H1 (cell line): ENCODE measurements around the gene ANKUB1. TPM values are rescaled to one million over a fixed set of nuclear protein-coding genes. Genes with fewer than 3 reads are reported as not detected.

ENCODE experiments used
- KDM5A ChIP-seq: fragments of 200-600 bp; IDR thresholded peaks from 2 replicates; pipeline ENCODE4 v1.7.1; 2012; ENCODE audit warnings: mild to moderate bottlenecking, low read length, inconsistent platforms, mixed read lengths
- TAF1 ChIP-seq: IDR thresholded peaks from 2 replicates; pipeline ENCODE4 v1.6.1; 2011; ENCODE audit warnings: mild to moderate bottlenecking, low read depth, low read length
- USF2 ChIP-seq: IDR thresholded peaks from 2 replicates; pipeline ENCODE4 v1.6.1; 2011; ENCODE audit warnings: low read length, improper control_type of control experiment
- YY1 ChIP-seq: IDR thresholded peaks from 2 replicates; pipeline ENCODE4 v1.6.1; 2011; ENCODE audit warnings: low read depth, mild to moderate bottlenecking, low read length
- polyA plus RNA-seq, 7 experiments: library from polyadenylated mRNA; depleted of rRNA in 3 of 7; stranded (reverse) in 5 of 7; unstranded in 2 of 7; fragments of >200 nt in 5 of 7; fragments of 200-250 nt in 2 of 7; gene quantifications; 1 replicate in 5 of 7; 2 replicates in 1 of 7; 4 replicates in 1 of 7; pipeline versions ENCODE4 v1.2.1 to v1.2.3, GENCODE V29; 2011 to 2013; ENCODE audit warnings: missing spikeins in 2 of 7, mixed read lengths in 2 of 7
- total RNA-seq: library from RNA; stranded (reverse); fragmentation: NEBNext Ultra II Directional; extraction: Animal tissue kit (Norgen Biotek cat#: 25700); gene quantifications from 2 replicates; pipeline ENCODE4 v1.2.1, GENCODE V29; 2021

ANKUB1 gene
- total and polyA plus RNA-seq, 2 of the 8 experiments (the other 6 are each of a cell fraction or from before 2014, with no cell fraction given) = not detected

GRCh38 chr3:149732234-149732633, 60.1 kb downstream of the ANKUB1 start (continued):
- TF ChIP-seq TAF1 (no peak), YY1 (no peak), KDM5A (no peak), USF2 (no peak)
- TF ChIP-seq, all 59 proteins: peak for 0
